ENCODE data around the gene SPTBN2.

DNA sequence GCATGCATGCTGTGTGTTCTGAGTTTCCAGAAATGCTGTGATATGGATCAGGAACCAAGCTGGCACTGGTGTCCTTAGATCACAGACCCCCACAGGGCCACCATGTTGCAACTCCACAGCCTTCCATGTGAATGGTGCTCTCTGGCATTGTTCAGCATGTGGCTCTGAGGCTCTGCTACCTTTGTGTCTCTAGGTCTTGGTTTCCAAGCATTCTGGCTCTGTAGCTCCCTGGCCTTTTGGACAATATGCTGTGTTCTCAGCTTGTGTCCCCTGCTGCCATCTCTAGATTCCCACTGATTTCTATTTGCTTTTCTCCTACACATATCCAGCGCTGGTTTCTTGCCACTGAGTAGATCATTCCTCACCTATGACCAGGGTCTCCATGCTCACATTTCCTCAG is 3.9 kb downstream of the SPTBN2 start:
- TF ChIP-seq FOS (IDR thresholded peaks at IDR 0.05; ENCODE audit: low read depth, low read length) (no peak), MAZ (IDR thresholded peaks at IDR 0.05; ENCODE audit: borderline replicate concordance, low read depth, low read length) (no peak), POLR2A (IDR thresholded peaks at IDR 0.05; ENCODE audit: low read depth, low read length) (no peak), BHLHE40 (IDR thresholded peaks at IDR 0.05; ENCODE audit: low read depth, low read length) (no peak), RCOR1 (IDR thresholded peaks at IDR 0.05; ENCODE audit: insufficient replicate concordance, low read length) (no peak), CEBPB (IDR thresholded peaks at IDR 0.05; ENCODE audit: low read depth, low read length) (no peak), RFX5 (IDR thresholded peaks at IDR 0.05; ENCODE audit: low read depth, low read length) (no peak), CHD1 (IDR thresholded peaks at IDR 0.05; ENCODE audit: low read depth, low read length) (no peak), RAD21 (IDR thresholded peaks at IDR 0.05; ENCODE audit: low read length) (no peak)
- TF ChIP-seq, protein P1, sequence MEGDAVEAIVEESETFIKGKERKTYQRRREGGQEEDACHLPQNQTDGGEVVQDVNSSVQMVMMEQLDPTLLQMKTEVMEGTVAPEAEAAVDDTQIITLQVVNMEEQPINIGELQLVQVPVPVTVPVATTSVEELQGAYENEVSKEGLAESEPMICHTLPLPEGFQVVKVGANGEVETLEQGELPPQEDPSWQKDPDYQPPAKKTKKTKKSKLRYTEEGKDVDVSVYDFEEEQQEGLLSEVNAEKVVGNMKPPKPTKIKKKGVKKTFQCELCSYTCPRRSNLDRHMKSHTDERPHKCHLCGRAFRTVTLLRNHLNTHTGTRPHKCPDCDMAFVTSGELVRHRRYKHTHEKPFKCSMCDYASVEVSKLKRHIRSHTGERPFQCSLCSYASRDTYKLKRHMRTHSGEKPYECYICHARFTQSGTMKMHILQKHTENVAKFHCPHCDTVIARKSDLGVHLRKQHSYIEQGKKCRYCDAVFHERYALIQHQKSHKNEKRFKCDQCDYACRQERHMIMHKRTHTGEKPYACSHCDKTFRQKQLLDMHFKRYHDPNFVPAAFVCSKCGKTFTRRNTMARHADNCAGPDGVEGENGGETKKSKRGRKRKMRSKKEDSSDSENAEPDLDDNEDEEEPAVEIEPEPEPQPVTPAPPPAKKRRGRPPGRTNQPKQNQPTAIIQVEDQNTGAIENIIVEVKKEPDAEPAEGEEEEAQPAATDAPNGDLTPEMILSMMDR (conservative IDR thresholded peaks at IDR 0.05; ENCODE audit: low read depth, low read length): no peak
- TF ChIP-seq, protein P2, sequence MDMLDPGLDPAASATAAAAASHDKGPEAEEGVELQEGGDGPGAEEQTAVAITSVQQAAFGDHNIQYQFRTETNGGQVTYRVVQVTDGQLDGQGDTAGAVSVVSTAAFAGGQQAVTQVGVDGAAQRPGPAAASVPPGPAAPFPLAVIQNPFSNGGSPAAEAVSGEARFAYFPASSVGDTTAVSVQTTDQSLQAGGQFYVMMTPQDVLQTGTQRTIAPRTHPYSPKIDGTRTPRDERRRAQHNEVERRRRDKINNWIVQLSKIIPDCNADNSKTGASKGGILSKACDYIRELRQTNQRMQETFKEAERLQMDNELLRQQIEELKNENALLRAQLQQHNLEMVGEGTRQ (IDR thresholded peaks at IDR 0.05; ENCODE audit: low read depth, low read length): no peak
